ENCODE data around the gene ZNF460. TPM values are rescaled to one million over a fixed set of nuclear protein-coding genes. Genes with fewer than 3 reads are reported as not detected.
"Not testable (repeated sequence)": the region's sequence is repeated elsewhere in the genome, so short reads cannot be mapped to it uniquely, and the experiment has no call there.

The ZNF460 gene
- 29.7 and 30.4 TPM in 2 replicates for total RNA-seq (2014; rRNA removed; shearing (Covaris generic))

DNA sequence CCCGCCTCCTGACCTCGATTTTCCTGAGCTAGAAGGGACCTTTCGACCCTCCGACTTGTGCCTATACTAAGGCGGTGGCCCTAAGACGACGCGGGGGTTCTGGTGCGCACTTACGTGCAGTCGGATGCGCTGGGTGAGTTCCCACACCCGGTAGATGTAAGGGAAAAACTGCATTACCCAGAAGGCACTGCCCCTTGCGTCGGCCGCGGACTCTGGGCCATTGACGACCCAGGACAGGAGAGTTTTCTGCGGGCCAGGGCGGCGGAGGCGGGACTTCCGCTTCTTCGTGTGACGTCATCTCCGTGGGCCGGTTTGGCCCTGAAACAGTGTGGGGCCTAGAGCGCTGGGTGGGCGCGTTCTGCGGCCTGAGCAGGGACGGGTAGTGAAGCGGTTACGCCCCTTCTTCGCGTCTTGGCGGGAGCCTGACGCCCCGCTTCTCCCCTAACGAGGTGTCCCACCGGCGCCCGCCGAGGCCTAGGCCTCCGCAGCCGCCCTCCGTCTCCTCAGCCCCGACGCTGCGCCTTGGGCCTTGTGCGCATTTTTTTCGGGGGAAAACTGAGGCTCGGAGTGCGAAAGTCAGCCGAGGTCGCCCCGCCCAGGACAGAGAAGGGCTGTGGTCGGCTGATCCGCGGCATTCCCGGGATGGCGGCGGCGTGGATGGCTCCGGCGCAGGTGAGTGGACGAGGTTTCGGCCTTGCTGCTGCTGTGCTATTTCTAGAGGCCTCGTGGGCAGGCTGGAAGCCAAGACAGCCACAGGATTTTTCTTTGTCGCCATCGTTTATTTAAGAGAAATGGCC lies at the start of gene ZNF460:
Gene ZNF460, plus strand, starts transcription at position 321 of the 797 bp plus-strand sequence. Its CDS starts 322 bp downstream, at position 643.
- peak; percentile 98 for DNase-seq (ENCODE audit: low spot score)

DNA sequence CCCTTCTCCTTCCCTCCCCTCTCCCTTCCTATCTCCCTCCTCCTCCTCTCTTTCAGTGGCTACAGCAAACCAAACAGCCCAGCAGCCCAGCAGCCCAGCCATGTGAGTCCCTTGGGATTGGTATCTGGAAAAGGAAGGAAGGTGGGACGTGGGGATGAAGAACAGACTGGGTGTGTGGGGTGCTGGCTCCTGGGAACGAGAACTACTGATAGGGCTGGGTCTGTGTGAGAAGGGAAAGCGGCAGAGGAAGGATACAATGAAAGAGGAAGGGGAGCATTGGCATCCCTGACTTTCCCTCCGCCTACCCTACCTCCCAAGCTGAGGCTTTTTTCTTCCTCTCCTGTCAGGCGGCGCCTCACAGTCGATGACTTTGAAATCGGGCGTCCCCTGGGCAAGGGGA lies 48.6 kb upstream of the ZNF460 start:
- no peak for DNase-seq (ENCODE audit: low spot score)

DNA sequence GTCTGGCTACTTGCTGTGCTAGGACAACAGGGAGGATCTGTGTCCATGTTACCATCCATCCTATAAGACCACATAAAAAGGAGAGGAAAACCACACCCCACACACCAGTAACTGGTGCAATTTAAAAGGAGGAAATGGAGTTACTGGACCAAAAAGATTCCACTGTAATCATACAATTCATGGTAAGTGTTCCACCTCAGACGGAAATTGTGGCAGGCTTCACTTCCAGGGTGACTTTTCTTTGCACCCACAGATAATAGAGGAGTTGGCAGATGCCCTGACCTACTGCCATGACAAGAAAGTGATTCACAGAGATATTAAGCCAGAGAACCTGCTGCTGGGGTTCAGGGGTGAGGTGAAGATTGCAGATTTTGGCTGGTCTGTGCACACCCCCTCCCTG lies 47.1 kb upstream of the ZNF460 start:
- DNase-seq (ENCODE audit: low spot score), result no peak

DNA sequence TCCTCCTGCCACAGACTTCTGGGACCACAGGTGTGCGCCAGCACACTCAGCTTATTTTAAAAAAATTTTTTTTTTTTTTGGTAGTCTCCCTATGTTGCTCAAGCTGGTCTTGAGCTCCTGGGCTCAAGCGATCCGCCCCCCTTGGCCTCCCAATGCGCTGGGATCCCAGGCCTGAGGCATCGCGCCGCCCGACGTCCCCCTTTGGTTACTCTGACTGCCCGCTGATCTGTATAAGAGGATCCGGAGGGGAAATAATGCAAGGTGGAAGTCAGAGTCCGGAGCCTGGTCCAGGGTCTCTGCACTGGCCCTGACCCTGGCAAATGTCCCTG lies 40.3 kb upstream of the ZNF460 start:
- no peak for DNase-seq (ENCODE audit: low spot score)

DNA sequence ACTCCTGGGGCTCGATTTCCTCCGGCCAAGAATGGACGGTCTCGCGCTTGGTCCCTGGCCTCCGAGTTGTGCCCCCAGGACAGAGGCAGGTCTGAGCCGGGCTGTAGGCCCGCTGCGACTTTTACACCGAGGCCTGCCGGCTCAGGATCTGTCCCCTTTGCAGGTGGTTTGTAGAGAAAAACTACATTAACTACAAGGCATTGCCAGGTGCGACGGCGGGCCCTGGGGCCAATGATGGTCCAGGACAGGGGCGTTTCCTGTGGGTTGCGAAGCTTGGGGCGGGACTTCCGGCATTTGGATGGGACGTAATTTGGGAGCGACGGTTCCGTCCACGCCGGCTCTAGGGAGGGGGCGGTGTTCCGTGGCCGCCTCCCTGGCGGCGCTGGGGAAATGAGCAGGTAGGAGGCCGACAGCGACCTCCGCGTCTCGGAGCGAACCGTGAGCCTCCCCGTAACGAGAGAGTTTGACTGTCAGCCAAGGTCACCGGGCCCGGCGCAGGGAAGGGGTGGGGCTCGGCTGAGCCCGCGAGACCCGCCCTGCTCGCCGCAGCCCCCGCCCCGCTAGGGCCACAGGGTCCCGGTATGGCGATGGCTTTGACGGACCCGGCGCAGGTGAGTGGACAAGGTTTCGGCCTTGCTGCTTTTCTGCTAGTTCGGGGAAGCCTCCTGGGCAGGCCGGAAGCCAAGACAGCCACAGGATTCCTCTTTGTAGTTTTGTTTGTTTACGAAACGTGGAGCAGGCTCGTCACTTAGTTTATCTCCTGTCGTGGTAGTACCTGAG lies 39.8 kb upstream of the ZNF460 start, which contains the start of gene ZNF805:
Gene ZNF805, plus strand, starts transcription at position 322 of the 780 bp plus-strand sequence. Its CDS starts 260 bp downstream, at position 582.
- peak; percentile 93 for DNase-seq (ENCODE audit: low spot score)

DNA sequence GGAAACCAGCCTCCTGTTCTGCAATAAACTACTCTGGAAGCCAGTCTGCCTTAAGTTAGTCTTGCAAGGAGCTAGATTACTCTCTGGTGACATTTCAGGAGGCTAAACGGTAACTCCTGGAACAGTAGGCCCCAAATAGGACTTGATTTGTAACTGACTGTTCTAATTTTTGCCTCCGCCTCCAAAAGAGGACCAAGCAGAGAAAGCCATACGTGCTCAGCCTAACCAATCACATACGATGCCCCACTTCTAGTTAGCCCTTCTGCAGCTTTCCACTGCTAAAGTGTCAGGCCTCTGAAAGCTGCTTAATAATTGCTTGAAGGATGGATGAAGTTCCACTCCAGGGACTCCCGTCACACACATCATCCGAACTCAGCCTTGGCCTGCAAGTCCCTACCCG lies 39.1 kb upstream of the ZNF460 start:
- DNase-seq (ENCODE audit: low spot score), result no peak

DNA sequence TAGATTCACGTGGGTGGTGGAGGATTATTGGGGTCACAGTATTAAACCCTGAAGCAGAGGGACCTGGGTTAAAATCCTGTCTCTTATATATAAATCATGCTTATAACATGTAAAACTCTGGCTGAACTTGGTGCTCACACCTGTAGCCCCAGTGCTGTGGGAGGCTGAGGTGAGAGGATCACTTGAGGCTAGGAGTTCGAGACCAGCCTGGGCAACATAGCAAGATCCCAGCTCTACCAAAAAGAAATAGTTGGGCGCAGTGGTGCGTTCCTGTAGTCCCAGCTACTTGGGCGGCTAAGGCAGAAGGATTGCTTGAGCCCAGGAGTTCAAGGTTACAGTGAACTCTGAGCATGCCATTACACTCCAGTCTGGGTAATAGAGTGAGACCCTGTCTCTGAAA lies 37.5 kb upstream of the ZNF460 start:
- no peak for DNase-seq (ENCODE audit: low spot score)

DNA sequence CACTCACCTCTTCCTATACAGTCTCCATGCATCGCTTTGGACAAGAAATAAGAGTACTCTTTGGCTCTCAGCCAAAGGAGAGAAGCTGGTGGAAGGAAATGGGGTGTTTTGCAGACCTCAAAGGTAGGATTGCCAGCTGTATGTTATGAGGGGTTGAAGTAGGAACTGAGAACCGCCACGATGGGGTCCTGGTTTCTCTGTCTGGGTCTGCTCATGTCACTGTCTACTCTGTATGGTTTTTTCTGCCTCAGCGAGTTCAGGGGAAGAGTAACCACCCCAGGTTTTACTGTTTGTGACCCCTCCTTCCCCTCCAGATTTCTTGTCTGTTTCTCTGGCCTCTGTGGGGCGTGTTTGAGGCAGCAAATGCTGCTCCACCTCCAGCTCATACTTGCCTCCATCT lies 35.8 kb upstream of the ZNF460 start:
- no peak for DNase-seq (ENCODE audit: low spot score)

DNA sequence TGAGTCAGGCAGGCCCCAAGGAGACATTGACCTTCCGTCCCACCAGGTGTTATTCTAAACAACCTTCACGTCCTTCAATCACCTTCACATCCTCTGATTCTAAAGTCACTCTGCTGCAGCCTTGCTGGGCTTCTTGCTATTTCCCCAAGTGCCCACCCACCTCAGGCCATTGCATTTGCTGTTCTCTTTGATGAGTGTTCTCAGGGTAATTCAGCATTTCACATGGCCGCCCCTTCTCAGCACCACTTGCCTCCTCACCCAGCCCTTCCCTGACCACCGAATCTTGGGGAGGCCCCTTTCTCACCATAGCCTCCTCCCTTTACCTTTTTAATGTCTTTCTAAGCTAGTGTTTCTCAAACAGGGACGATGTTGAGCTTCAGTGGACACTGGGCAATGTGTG lies 35.2 kb upstream of the ZNF460 start:
- no peak for DNase-seq (ENCODE audit: low spot score)

DNA sequence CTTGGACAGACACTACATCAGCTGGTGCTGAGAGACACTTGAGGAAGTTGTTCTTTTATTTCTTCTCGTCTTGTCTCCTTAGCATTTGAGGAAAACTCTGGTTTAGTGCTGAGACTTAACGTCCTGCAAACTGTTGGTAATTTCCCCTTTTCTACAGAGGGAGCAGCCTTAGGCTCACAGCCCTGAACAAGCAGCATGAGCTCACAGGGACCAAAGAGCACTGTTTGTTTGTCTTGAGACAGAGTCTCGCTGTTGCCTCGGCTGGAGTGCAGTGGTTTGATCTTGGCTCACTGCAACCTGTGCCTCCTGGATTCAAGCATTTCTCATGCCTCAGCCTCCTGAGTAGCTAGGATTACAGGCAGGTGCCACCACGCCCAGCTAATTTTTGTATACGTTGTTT lies 34.3 kb upstream of the ZNF460 start:
- DNase-seq (ENCODE audit: low spot score), result no peak

DNA sequence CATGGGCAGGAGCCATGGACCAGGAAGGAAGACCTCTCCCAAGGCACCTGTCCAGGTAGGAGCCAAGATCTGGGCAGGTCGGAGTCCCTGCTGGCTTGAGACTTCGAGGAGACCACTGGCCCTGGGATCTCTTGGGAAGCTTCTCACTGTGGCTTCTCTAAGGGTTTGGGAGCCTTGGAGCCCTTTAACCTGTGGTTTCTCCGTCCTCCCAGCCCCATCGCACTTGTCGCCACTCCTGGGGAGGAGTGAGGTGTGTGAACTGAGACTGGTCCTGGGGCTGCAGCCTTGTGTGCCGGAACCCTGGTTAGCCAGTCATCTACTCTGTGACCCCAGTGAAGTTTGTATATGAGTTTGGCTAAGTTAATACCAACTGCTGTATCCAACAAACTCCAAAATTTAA lies 31.6 kb upstream of the ZNF460 start:
- no peak for DNase-seq (ENCODE audit: low spot score)

DNA sequence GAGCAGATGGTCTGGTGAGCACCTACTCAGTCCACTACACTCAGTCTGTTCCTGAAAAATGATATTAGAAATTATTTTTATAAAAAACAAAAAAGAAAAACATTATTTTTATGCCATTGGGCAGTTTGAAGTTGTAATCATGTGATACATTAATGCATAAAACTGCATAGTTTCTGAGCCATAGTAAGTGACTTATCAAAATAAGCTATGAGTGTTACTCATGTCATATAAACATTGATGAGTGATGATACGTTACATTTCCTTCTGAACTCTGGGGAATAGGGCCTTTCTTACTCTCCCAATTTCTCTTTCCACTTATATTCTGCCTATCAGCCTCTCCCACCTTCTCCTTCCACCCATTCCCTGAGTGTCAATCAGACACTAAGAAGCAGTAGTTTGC lies 31.0 kb upstream of the ZNF460 start:
- DNase-seq (ENCODE audit: low spot score), result no peak

DNA sequence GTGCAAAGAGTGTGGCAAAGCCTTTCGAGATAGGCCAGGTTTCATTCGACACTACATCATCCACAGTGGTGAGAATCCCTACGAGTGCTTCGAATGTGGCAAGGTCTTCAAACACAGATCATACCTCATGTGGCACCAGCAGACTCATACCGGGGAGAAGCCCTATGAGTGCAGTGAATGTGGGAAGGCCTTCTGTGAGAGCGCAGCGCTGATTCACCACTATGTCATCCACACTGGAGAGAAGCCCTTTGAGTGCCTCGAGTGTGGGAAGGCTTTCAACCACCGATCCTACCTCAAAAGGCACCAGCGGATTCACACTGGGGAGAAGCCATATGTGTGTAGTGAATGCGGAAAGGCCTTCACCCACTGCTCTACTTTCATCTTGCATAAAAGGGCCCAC lies 26.5 kb upstream of the ZNF460 start:
- not testable (repeated sequence) for DNase-seq (ENCODE audit: low spot score)

DNA sequence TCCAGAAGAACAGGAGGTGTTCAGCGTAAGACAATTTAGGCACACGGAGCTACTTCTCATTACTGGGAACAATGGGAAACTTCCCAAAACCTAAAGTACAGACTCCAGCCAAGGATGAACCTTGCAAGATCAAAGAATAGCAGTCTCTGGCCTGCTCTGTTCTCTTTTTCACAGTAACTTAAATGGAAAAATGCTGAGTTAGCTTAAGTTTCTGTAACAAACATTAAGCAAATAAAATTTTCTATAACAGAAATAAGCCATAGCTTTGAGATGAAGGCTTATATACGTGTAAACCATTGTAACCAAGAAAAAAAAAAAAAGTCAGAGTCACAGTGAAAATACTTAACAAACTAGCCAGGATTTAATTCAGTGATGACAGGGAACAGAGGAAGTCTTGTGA lies 18.2 kb upstream of the ZNF460 start:
- DNase-seq (ENCODE audit: low spot score), result no peak

DNA sequence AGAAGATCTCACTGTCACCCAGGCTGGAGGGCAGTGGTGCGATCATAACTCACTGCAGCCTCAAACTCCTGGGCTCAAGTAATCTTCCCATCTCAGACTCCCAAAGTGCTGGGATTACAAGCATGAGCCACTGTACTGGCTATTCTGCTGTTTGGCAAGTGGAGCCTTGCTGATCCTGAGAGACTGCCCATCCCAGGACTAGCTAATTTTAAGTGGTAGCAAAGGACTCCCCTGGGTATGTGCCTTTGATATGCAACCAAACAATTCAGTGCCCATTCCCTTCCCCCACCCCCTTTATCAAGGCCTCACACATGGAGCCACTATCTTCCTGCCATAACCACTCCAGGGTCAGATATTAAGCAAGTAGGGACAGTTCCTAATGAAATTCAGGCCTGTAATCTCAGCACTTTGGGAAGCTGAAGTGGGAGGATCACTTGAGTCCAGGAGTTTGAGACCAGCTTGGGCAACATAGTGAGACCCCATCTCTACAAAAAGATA lies 17.0 kb upstream of the ZNF460 start:
- no peak for DNase-seq (ENCODE audit: low spot score)

DNA sequence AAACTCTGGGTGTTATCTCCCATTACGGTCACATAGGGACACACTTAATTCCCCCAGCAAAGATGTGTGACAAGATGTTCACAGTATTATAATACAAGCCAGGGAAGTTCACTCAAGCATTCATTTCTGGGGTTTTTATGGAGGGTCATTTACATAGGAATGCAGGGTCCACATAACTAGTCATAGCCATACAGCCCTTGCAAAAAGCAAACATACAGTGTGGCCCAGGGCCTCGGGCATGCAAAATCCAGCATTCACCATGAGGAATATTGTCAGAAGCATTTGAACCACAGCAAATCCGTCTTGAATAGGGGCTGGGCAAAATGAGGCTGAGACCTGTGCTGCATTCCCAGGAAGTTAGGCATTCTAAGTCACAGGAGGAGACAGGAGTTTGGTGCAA lies 13.0 kb upstream of the ZNF460 start:
- no peak for DNase-seq (ENCODE audit: low spot score)

DNA sequence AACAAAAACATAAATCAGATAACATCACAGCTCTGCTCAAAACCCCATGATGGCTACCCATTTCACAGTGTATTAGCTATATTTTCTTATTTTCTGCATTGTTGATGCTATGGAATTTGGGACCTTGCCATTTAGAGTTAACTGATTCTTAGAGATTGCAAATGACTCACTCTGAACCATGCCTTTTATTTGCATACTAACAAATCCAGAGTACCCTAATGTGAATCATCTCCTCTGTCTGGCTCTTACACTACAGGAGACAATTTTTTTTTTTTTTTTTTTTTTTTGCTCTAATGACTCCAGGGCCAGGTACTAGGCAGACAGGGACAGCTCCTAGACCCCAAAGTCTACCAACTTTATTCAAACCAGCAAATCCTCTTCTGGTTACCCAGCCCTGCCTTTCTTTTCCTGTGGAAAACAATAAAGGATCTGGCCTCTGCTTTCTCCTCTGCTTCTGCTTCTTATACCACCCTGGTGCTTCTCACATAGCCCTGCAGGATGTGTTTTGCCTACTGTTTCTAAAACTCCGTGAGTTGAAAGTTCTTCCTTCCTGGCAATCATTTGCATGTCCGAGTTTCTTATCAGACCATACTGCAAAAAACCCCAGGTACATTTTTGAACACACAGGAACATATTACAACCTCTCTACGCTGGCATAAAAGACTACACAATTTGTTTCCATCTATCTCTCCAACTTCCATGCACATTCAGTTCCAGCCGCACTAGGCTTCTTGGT lies 10.6 kb upstream of the ZNF460 start:
- DNase-seq (ENCODE audit: low spot score), result peak; percentile 40

DNA sequence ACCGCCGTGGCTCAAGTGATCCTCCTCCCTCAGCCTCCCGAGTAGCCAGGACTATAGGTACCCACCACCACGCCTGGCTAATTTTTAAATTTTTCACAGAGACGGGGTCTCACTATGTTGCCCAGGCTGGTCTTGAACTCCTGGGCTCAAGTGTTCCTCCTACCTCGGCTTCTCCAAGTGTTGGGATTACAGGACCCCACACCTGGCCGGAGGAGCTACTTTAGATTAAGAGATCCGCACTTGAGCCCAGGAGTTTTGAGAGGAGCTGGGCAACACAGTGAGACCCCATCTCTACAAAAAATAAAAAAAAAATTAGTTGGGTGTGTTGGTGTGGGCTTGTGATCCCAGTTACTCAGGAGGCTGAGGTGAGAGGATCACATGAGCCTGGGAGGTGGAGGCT lies 9.0 kb upstream of the ZNF460 start:
- no peak for DNase-seq (ENCODE audit: low spot score)

DNA sequence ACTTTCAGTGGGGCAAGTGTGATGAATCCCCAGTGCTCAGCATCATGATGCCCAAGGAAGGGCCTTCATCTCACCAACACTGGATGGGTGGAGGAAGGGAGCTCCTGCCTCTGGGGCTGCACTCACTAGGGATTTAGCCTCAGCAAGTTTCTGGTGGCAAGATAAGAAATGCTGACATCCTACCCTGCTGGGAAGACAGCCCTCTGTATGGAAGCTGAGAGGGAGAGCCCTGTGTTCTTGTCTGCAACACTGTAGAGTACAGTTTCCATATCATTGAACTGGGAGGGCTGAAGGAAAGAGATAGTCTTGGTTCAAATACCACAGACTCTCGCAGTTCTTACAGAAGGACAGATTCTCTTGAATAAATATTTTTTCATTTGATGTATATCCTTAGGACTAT lies 7.3 kb upstream of the ZNF460 start:
- no peak for DNase-seq (ENCODE audit: low spot score)

DNA sequence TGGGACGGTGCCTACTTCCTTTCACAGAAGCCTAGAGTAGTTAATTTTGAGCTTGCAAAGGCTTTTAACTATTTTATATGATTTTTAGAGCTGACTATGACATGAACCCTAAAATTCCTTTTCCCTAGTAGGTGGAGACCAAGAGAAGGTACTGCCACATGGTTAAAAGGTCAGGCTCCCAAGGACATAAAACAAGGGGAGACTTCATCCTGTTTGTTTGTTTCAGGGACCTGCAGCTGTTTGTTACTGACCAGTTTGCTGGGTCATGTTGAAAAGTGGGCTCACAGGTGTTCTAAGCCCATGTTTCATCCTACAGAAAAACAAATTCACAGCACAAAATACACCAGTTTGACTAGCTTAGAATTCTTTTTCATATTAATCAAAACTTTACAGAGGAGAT lies 3.9 kb upstream of the ZNF460 start:
- DNase-seq (ENCODE audit: low spot score), result no peak

DNA sequence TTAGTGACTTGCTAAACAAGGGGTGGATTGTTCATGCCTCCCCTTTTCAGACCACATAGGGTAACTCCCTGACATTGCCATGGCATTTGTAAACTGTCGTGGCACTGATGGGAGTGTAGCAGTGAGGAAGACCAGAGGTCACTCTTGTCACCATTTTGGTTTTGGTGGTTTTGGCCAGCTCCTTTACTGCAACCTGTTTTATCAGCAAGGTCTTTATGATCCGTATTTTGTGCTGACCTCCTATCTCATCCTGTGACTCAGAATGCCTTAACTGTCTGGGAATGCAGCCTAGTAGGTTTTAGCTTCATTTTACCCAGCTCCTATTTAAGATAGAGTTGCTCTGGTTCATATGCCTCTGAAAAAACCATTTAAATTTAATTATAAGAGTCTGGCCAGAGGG lies 1.8 kb upstream of the ZNF460 start:
- not testable (repeated sequence) for DNase-seq (ENCODE audit: low spot score)

DNA sequence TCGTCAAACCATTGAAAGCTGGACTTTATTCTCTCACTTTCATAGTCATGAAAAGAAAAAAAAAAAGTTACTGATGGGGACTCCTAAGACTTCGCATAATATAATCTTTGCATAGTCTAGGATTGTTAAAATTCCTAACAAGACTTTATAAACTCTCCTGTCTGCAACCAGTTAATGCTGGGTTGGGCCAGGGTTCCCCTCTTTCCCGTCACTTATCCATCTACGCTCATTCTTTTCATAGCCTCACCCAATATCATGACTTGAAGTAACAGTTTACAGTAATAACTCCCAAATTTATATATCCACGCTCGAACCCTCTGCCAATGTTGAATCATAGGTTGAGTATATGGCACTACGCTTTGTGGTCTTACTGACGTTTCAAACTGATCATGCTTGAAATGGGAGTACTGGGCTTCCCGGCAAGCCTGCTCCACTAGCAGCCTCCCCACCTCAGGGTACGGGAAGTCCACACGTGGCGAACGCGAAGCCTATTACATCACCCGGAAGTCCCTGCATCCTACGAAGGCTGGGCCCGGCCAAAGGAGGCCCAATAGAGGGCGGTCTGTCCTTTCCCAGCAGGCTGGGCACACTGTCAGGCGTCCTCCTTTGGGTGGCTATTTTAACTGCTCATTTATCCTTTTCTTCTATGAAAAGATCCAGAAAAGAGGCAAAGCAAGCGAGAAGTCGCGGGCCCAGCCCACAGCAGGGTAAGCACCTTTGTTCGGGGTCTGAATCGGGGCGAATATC lies 694 bp upstream of the ZNF460 start:
- DNase-seq (ENCODE audit: low spot score), result peak; percentile 98
